Activated CD4-positive, alpha-beta T cell treated with anti-CD3 and anti-CD28 coated beads for 4 hours (primary cell): Measurements from ENCODE around the gene DCC.

Source experiments
- DNase-seq, 2 donors: peaks; one replicate each; pipeline ENCODE4 v3.0.0-alpha.2; 2020

Gene DCC

GRCh38 chr18:53536908-53537307, 1196.9 kb downstream of the DCC start:
- no peak for DNase-seq

GRCh38 chr18:53541924-53542323, 1201.9 kb downstream of the DCC start:
- no peak for DNase-seq

- no peak for DNase-seq
Measured at GRCh38 chr18:53543711-53544110, 1203.7 kb downstream of the DCC start.

GRCh38 chr18:53544917-53545316, 1204.9 kb downstream of the DCC start:
- DNase-seq, result no peak

GRCh38 chr18:53551868-53552426, 1212.0 kb downstream of the DCC start:
- DNase-seq, result no peak

- DNase-seq, result no peak
Measured at GRCh38 chr18:53553030-53553429, 1213.0 kb downstream of the DCC start.

GRCh38 chr18:53556450-53556849, 1216.5 kb downstream of the DCC start:
- DNase-seq, result no peak

GRCh38 chr18:53560546-53560945, 1220.5 kb downstream of the DCC start:
- DNase-seq, result no peak

GRCh38 chr18:53566626-53567025, 1226.6 kb downstream of the DCC start:
- no peak for DNase-seq

- DNase-seq, result no peak
Measured at GRCh38 chr18:53567929-53568574, 1228.1 kb downstream of the DCC start.
